ENCODE results near the gene GNMT.

GRCh38 chr6:42962096-42962495 is 1.5 kb downstream of the GNMT start:
- TF ChIP-seq CTCF (IDR thresholded peaks at IDR 0.05; ENCODE audit: low read depth, low read length): no peak
- no peak for TF ChIP-seq EZH2phosphoT487 (IDR thresholded peaks at IDR 0.05; ENCODE audit: low read depth)
